Hepatocyte (in vitro differentiated cells): ENCODE results near the gene STIP1.

Experiments used
- CTCF ChIP-seq: fragments of 200-600 bp; sonication (generic); IDR thresholded peaks from 2 replicates; pipeline ENCODE4 v1.5.1; 2016; ENCODE audit warnings: antibody characterized with exemption, mild to moderate bottlenecking; ENCODE audit not compliant: poor library complexity
- EZH2 ChIP-seq: fragments of 200-600 bp; sonication (generic); IDR thresholded peaks from 2 replicates; pipeline ENCODE4 v1.6.1; 2016; ENCODE audit warnings: antibody characterized with exemption, mild to moderate bottlenecking, borderline replicate concordance
- EZH2phosphoT487 ChIP-seq: fragments of 200-600 bp; sonication (generic); IDR thresholded peaks from one replicate; pipeline ENCODE4 v1.6.1; 2018; ENCODE audit warnings: antibody characterized with exemption, mild to moderate bottlenecking, low read depth, moderate library complexity; ENCODE audit not compliant: unreplicated experiment, severe bottlenecking

GRCh38 chr11:64227405-64227956, 41.5 kb downstream of the STIP1 start:
- no peak for TF ChIP-seq CTCF
- no peak for TF ChIP-seq EZH2
- no peak for TF ChIP-seq EZH2phosphoT487
